H7 (cell line): ENCODE data around the gene WDR76. TPM values are rescaled to one million over a fixed set of nuclear protein-coding genes. Genes with fewer than 3 reads are reported as not detected.
A peak's percentile ranks its signal among the peaks of the same experiment; 100 is the strongest.

Source experiments
- DNase-seq: peaks from one replicate; pipeline ENCODE4 v3.0.0; 2012
- H3K27me3 ChIP-seq: 2 replicates; pipeline ENCODE4 v1.6.0; 2011; ENCODE audit warnings: mild to moderate bottlenecking, low read length; ENCODE audit not compliant: control insufficient read depth, insufficient read depth
- H3K36me3 ChIP-seq: replicated peaks from 2 replicates; pipeline ENCODE4 v1.5.1; 2011; ENCODE audit warnings: low read length; ENCODE audit not compliant: control insufficient read depth, insufficient read depth
- H3K4me3 ChIP-seq: 2 replicates; pipeline ENCODE4 v1.5.1; 2011; ENCODE audit warnings: low read depth, mild to moderate bottlenecking, control low read depth, low read length, moderate library complexity; ENCODE audit not compliant: insufficient read depth
- total RNA-seq: library from RNA; depleted of rRNA; stranded (reverse); fragments of >200 nt; shearing (Covaris generic); gene quantifications from 2 replicates; pipeline ENCODE4 v1.2.3, GENCODE V29; 2014

Gene WDR76
- total RNA-seq, 1 experiment from 2014 or later = 21.3 TPM

DNA sequence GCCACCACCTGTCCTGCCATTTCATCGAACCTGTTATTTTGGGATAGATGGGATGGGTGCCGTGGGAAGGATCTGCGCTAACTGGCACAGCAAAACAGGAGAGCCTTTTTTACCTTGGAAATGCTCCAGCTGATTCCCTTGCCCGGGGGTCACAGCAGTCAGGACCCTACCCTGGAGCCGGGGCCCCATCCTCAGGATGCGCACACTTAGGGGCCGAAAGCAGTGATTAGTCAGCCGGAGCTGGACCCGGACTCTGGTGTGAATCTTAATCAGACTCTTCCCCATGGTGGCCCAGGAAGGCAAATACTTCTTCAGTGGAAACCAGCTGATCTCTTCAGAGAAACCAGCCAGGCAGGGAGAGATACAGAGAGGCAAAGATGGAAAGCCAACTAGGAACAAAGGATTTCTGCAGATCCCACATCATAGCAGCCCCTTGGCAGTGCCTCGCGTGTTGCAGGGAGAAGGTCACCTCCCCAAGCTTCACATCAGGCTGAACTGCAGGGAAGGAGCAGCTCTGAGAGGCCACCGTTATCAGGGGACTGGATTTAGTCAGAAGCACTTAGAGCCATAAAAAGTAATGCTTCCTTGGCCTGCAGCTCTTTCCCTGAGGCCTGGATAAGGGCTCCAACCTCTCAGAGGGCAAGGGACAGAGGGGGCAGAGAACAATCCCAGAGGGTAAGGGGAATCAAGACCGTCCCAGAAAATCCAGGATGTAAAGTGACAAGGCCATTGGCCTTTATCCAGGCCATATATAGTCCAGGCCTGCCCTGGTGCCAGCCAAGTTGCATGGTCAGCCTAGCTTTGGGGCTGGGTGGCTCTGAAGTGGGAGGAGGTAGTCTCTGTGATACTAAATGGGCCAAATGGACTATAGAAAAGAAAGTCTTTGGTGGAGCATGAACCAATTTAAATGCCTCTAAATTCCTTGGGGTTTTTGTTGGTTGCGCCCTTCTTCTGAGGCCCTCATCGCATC, 52.9 kb downstream of the WDR76 start:
- Histone ChIP-seq H3K4me3 (no peak overlapping the region), H3K36me3 (peaks cover under 1% of the 10 kb centered on the region), H3K27me3 (no peaks in the 10 kb centered on the region)
- no peak for DNase-seq

DNA sequence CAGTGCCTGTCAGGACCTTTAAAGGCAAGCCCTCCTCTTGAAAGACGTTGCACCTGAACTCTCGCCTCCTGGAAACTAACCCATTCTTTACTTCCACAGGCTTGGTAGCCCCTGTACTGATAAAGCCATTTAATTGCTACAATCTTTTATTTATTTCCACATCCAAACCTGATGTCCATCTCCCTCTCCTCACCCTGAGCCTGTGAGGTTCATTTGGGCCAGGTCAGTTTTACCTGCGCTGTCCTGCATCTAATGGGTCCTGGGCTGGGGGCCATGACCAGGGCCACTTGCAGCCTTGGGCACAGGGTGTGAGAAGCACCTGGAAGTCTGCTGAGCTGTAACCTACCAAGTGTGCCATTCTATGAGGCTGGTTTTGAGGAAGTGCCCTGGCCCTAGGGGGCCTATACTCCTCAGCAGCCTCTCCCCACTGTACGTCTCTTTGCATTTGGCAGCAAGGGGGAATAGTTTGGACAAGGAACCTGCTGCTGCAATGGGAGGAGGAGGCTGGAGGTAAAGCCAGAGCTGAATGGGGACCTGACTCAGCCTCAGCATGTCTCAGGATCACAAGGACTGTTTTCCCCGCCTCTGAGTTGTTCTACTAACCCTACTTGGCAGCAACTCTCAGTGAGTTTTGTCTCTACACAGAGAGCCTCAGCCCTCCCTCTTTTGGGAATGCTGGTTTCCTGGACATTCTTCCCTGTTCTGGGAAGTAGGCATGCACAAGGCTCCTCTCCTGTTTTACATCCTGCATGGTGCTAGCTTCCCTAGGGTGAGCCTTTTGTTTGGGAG, 53.8 kb downstream of the WDR76 start:
- no peaks in the 10 kb centered on the region for H3K27me3 ChIP-seq

DNA sequence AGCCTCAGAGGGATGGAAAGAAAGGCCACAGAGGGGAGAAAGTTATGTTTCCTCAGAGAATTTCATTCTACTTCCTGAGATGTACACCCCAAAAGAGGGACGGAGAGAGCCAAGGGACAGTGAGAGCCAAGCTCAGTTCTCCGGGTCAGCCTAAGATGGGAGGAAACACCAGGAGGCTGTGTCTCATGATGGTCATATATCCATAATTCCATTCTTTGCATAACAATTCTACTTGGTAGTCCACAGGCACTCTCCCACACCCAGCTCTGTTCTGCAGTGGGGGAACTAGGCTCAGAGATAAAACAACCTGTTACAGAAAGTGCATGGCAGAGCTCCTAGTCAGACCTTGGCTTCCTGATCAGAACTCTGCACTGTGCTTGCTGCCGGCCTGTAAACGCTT, 54.4 kb downstream of the WDR76 start:
- Histone ChIP-seq H3K27me3 (no peaks in the 10 kb centered on the region), H3K4me3 (no peak overlapping the region), H3K36me3 (peaks cover 2% of the 10 kb centered on the region)
- no peak for DNase-seq

More for the DNA sequence above, 53.8 kb downstream of the WDR76 start:
- Histone ChIP-seq H3K36me3 (peaks cover 2% of the 10 kb centered on the region), H3K4me3 (no peak overlapping the region)
- DNase-seq = peak; percentile 36

DNA sequence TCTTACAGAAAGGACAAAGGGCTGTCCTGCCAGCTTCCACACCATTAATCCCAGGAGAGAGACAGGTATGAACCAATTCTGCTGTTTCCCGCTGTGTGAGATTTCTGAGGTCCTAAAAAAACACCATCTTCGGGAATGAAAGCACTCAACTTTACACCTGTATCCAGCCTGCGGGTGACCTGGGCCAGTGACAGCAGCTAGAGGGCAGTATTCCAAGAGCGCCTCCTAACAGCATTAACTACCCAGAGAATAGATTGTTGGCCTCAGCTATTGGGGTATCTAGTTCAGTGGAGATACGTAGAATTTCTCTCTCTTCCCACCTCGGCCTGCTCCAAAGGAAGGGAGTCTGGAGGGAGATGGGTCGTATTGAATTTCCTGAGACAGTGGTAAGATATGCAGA, 55.1 kb downstream of the WDR76 start:
- DNase-seq = peak; percentile 70
- Histone ChIP-seq H3K27me3 (no peaks in the 10 kb centered on the region), H3K36me3 (peaks cover 2% of the 10 kb centered on the region), H3K4me3 (no peak overlapping the region)

DNA sequence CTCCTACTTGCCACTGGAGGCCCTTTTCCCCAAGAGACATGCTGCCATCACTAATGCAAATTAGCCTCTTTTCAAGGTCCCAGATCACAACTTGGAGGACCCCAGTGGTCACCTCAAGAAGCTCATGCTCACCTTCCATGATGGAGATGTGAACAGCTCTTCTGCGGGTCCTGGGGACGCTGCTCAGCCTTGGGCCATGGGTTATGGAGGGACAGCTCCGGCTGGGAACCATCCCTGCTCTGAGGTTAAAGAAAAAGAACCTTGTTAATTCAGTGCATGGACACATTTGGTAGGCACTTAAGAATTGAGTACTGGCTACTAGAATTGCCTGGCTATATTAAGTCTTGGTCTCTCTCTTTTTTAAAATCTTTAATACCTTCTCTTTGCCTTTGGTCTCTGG, 56.8 kb downstream of the WDR76 start:
- Histone ChIP-seq H3K36me3 (peaks cover 2% of the 10 kb centered on the region), H3K4me3 (no peak overlapping the region), H3K27me3 (no peaks in the 10 kb centered on the region)
- no peak for DNase-seq

DNA sequence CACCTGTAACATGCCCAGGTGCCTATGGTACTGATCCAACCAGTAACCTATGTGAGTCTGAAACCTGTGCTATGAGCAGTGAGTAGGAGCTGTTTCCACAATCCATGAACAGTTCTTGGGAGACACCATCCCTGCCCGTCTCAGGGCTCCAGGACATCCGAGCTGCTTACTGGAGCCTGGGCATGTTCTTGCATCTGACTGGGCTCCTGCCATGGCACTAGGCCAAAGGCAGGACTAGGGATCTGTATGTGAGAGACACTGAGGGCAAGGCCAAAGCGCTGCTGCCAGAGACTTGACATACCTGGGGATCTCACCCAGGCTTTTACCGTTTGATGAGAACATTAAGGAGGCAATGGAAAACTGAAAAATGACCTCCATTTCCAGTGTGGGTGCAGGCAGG, 59.8 kb downstream of the WDR76 start:
- DNase-seq = no peak
- H3K4me3 ChIP-seq = no peak overlapping the region
- peaks cover 4% of the 10 kb centered on the region for H3K36me3 ChIP-seq
- H3K27me3 ChIP-seq = no peaks in the 10 kb centered on the region

DNA sequence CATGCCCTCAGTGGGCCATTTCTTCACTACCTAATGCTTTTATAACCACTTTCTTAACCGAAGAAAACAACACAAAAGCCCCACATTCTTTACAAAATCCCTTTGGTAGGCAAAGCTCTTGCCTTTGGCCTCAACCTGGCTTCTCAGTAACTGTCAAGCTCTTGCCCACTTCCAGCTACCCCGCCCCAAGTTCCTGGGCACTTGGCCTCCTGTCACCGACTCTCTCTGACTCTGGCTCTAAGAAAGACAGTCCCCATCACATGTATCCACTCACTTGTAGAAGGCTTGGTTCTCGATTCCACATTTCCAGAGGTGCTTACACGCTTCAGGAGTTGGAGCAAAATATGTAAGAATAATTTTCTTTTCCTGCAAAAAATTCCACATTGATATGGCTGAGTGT, 61.1 kb downstream of the WDR76 start:
- Histone ChIP-seq H3K36me3 (peaks cover 4% of the 10 kb centered on the region), H3K4me3 (no peak overlapping the region), H3K27me3 (no peaks in the 10 kb centered on the region)
- no peak for DNase-seq

DNA sequence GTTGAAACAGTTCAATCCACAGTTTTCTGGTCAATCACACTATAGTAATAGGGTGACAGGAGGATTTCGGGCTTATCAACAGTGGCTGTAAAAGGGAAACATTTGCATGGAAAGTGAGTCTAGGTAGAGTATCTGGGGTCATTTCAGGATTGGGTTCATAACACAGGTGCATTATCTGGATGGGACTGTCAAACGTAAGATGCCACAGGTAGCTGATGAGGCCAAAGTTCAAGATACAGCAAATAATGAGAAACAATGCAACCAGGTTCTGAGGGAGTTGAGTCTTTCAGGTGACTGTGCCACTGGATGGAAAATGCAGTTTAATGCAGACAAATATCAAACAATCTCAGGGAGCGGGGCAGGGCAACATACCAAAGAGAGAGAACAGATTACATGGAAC, 62.2 kb downstream of the WDR76 start:
- DNase-seq = no peak
- Histone ChIP-seq H3K27me3 (no peaks in the 10 kb centered on the region), H3K4me3 (no peak overlapping the region), H3K36me3 (peaks cover 4% of the 10 kb centered on the region)

DNA sequence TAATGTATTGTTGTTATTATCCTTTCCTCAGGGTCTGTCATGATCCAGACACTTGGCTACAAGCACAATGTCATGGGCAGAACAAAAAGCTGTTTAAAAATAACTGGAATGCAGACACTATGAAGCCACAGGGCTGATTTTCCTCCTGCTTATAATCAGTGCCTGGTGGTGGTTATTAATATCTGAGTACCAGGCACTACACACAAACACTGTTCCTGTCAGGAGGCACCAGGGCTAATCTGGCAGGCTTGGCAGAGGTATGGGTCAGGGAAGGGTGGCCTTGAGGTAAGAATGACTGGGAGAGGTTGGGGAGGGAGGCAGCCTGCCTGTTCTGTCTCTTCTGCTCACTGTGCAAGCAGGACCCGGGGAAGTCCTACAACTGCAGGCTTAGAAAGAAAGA, 67.2 kb downstream of the WDR76 start:
- no peak for DNase-seq

DNA sequence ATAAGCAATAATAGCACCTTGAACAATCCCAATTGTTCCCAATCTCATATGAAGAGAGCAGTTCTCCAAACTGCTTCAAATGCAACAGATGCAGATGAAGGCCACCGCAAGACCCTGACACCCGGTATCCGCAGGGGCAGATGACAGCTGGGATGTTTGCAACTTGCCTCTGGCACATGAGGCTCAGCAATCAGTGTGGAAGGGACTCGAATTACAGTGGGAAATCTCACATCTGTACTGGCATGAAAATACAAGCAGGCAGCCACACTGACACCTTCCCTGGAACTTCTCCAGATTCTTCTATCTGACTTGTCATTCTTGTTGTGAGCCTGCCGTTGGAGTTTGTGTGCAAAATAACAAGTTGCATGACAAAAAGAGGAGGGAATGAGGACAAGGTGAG, 68.8 kb downstream of the WDR76 start:
- Histone ChIP-seq H3K27me3 (no peaks in the 10 kb centered on the region), H3K36me3 (peaks cover 2% of the 10 kb centered on the region), H3K4me3 (no peak overlapping the region)
- DNase-seq = no peak

More for the DNA sequence above, 67.2 kb downstream of the WDR76 start:
- H3K4me3 ChIP-seq = no peak overlapping the region
- peaks cover 2% of the 10 kb centered on the region for H3K36me3 ChIP-seq
- H3K27me3 ChIP-seq = no peaks in the 10 kb centered on the region

DNA sequence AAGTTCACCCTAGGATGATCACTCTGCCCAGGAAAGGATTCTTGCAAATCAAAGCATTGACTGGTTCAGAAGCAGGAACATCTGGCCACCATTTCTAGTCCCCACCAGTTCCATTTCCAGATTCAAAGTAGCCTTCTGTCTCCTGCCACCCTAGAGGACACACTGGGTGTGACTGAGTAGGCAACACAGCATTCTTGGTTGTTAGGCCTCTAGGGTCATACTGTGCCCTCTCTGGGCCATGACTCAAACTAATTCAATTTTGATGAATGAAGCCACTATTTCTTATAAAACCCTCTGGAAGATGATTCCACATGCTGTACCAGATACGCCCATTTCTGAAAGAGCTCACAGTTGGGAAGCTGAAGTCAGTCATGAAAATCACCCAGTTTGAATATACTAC, 69.7 kb downstream of the WDR76 start:
- no peak overlapping the region for H3K4me3 ChIP-seq
- no peaks in the 10 kb centered on the region; the same call in none of the 2 replicates for H3K36me3 ChIP-seq
- no peak for DNase-seq
- H3K27me3 ChIP-seq = no peaks in the 10 kb centered on the region

DNA sequence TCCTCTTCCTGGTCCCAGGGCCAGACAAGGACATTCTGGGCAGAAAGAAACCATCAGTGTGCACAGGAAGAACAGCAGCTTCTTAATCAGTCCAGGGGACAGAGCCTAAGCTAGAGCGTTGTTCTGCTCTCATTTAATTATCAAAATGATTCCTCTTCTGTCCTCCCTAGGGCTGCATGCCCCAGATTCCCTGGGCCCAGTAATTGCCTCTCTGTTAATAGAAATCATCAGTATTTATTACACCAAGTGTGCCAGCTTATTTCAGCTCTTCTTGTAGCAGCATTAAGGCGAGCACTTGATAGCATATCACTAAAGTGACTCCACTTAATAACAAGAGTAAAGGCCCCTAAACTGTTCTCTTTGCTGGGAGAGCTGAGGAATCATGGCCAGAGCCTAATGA, 72.1 kb downstream of the WDR76 start:
- no peak for DNase-seq
- Histone ChIP-seq H3K36me3 (no peaks in the 10 kb centered on the region; the same call in none of the 2 replicates), H3K4me3 (no peak overlapping the region), H3K27me3 (no peaks in the 10 kb centered on the region)

DNA sequence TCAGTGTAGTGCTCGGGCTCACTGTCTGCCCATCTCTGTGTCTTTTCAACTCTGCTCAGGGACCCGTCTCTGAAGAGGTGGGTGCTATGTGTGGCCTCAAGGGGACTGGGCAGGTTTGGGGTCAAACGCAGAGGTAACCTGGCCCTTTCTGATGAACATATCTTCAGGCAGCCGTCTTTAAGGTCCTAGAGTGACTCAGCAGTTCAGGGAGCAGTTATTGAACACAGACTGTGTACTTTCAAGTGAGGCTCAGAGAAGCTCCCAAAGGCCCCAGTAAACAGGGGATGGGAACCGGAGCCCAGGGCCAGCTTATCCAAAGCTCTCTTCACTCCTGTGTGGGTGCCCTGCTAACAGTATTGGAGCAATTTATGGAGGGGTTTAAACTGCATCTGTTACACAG, 73.1 kb downstream of the WDR76 start:
- H3K27me3 ChIP-seq = no peaks in the 10 kb centered on the region
- no peak overlapping the region for H3K4me3 ChIP-seq
- no peak for DNase-seq
- no peaks in the 10 kb centered on the region; the same call in none of the 2 replicates for H3K36me3 ChIP-seq

DNA sequence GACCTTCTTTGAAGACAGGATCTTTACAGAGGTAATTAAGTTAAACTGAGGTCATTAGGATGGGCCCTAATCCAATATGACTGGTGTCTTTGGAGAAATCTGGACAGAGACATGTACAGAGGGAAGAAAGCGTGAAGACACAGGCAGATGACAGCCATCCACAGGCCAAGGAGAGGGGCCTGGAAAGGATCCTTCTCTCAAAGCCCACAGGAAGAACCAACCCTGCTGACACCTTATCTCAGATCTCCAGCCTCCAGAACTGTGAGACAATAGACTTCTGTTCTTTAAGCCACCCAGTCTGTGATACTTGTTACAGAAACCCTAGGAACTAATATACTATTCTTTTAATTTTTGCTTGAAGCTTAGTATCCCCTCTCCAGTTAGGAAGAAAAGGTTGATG, 74.2 kb downstream of the WDR76 start:
- no peaks in the 10 kb centered on the region for H3K27me3 ChIP-seq
- H3K36me3 ChIP-seq = peaks cover 1% of the 10 kb centered on the region
- DNase-seq = no peak
- no peak overlapping the region for H3K4me3 ChIP-seq

DNA sequence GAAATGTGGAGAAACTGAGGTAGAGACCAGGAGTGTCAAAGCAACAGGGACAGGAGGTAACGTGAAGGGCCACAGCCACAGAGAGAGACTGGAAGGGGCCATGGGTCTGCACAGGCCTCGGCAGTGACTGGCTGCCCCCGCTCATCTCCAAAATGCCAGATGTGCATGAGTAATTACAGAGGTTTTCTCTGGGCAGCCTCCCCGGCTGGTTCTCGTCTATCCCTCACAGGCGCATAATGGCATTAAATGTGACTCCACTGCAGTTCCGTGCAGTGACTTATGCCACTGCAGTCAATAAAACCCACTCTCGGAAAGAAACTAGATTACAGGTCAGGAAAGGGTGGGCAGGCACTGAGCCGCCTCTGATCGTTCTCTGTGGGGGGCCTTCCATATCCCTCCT, 74.7 kb downstream of the WDR76 start:
- Histone ChIP-seq H3K4me3 (no peak overlapping the region), H3K27me3 (no peaks in the 10 kb centered on the region), H3K36me3 (peaks cover 1% of the 10 kb centered on the region)
- no peak for DNase-seq
